Dermis microvascular lymphatic vessel endothelial cell (primary cell): ENCODE results near the gene RDH5. TPM values are rescaled to one million over a fixed set of nuclear protein-coding genes. Genes with fewer than 3 reads are reported as not detected.

Experiments
- DNase-seq, 2 donors: peaks; one replicate each; pipeline versions ENCODE4 v3.0.0 to v3.0.0-alpha.2; 2010; ENCODE audit warnings: low read depth in 2 of 2
- total RNA-seq: library from RNA; depleted of rRNA; stranded (reverse); fragments of >200 nt; gene quantifications from 2 replicates; pipeline ENCODE4 v1.2.1, GENCODE V29; 2014

Gene RDH5
- 0.13 and 0.63 TPM in 2 replicates for total RNA-seq

GRCh38 chr12:55720071-55720564 lies at the start of gene RDH5:
TSS of gene RDH5 (plus strand) at chr12:55720393. CDS start at chr12:55721185, 792 bp downstream.
- DNase-seq = no peak

- DNase-seq = no peak
Measured at GRCh38 chr12:55671746-55672145, 48.4 kb upstream of the RDH5 start.

GRCh38 chr12:55673638-55674037 lies 46.6 kb upstream of the RDH5 start:
- DNase-seq = no peak

GRCh38 chr12:55675666-55676065 lies 44.5 kb upstream of the RDH5 start:
- DNase-seq = no peak

GRCh38 chr12:55676707-55677106 lies 43.5 kb upstream of the RDH5 start:
- no peak for DNase-seq

- DNase-seq = no peak
Measured at GRCh38 chr12:55679691-55680090, 40.5 kb upstream of the RDH5 start.

GRCh38 chr12:55681142-55682077 lies 38.8 kb upstream of the RDH5 start:
- DNase-seq = peak in 1 of 2 donors; percentile 32

GRCh38 chr12:55682087-55682796 lies 38.0 kb upstream of the RDH5 start:
- no peak for DNase-seq

GRCh38 chr12:55683676-55684075 lies 36.5 kb upstream of the RDH5 start:
- DNase-seq = no peak

- DNase-seq = no peak
Measured at GRCh38 chr12:55684761-55685370, 35.3 kb upstream of the RDH5 start.

GRCh38 chr12:55685671-55686070 lies 34.5 kb upstream of the RDH5 start:
- DNase-seq = no peak

- no peak for DNase-seq
Measured at GRCh38 chr12:55686366-55687010, 33.7 kb upstream of the RDH5 start.

- no peak for DNase-seq
Measured at GRCh38 chr12:55687746-55688145, 32.4 kb upstream of the RDH5 start.

- no peak for DNase-seq
Measured at GRCh38 chr12:55688716-55689655, 31.2 kb upstream of the RDH5 start.

- no peak for DNase-seq
Measured at GRCh38 chr12:55692631-55693322, 27.4 kb upstream of the RDH5 start.

GRCh38 chr12:55693323-55694187 lies 26.6 kb upstream of the RDH5 start:
- DNase-seq = no peak

- no peak for DNase-seq
Measured at GRCh38 chr12:55694188-55694515, 26.0 kb upstream of the RDH5 start.

- no peak for DNase-seq
Measured at GRCh38 chr12:55694651-55695050, 25.5 kb upstream of the RDH5 start.

GRCh38 chr12:55695349-55695748 lies 24.8 kb upstream of the RDH5 start:
- DNase-seq = no peak
